WTC11 (cell line): ENCODE results near the gene GAB1. TPM values are rescaled to one million over a fixed set of nuclear protein-coding genes. Genes with fewer than 3 reads are reported as not detected.

ENCODE experiments used
- ATAC-seq: fragments of 200-7000 bp; cut with Tn5 transposase; 2 replicates; pipeline ENCODE4 v1.10.0; 2021; ENCODE audit warnings: mild to moderate bottlenecking, moderate library complexity
- CTCF ChIA-PET: fragments of 300-600 bp; sonication (Branson Sonifier 250); formaldehyde crosslinking; loops from one replicate; lab custom pipeline; 2021; ENCODE audit warnings: antibody characterized with exemption; lab: Charles Lee
- POLR2A ChIA-PET: fragments of 350-600 bp; sonication (Branson Sonifier 250); formaldehyde crosslinking; loops from one replicate; lab custom pipeline; 2021; ENCODE audit warnings: antibody characterized with exemption; lab: Charles Lee
- DNase-seq: peaks from one replicate; pipeline ENCODE4 v3.0.0; 2021; ENCODE audit warnings: low spot score
- H3K27ac Mint-ChIP-seq: 2 replicates; pipeline ENCODE4 v1.8.0; 2021; ENCODE audit warnings: mixed read lengths
- H3K27me3 Mint-ChIP-seq: 2 replicates; pipeline ENCODE4 v1.8.0; 2021; ENCODE audit warnings: low read depth, mild to moderate bottlenecking, moderate library complexity, mixed read lengths
- H3K36me3 Mint-ChIP-seq: 2 replicates; pipeline ENCODE4 v1.8.0; 2021; ENCODE audit warnings: mixed read lengths
- H3K4me1 Mint-ChIP-seq: 2 replicates; pipeline ENCODE4 v1.8.0; 2022; ENCODE audit warnings: mixed read lengths
- H3K4me3 Mint-ChIP-seq: 2 replicates; pipeline ENCODE4 v1.8.0; 2021; ENCODE audit warnings: mild to moderate bottlenecking, moderate library complexity, mixed read lengths
- H3K9me3 Mint-ChIP-seq: 2 replicates; pipeline ENCODE4 v1.8.0; 2021; ENCODE audit warnings: mixed read lengths
- CBFB ChIP-seq: sonication (generic); formaldehyde crosslinking; IDR thresholded peaks from 2 replicates; pipeline ENCODE4 v1.8.1; 2022; ENCODE audit warnings: mild to moderate bottlenecking, low read depth, missing genetic modification reagents
- E2F1 ChIP-seq: sonication (generic); formaldehyde crosslinking; IDR thresholded peaks from 2 replicates; pipeline ENCODE4 v1.8.0; 2022; ENCODE audit warnings: mild to moderate bottlenecking, missing genetic modification reagents
- FOXK1 ChIP-seq: sonication (generic); formaldehyde crosslinking; IDR thresholded peaks from 2 replicates; pipeline ENCODE4 v1.8.0; 2022; ENCODE audit warnings: mild to moderate bottlenecking, moderate library complexity, missing genetic modification reagents
- FOXP1 ChIP-seq: sonication (generic); formaldehyde crosslinking; IDR thresholded peaks from 2 replicates; pipeline ENCODE4 v1.8.0; 2022; ENCODE audit warnings: missing genetic modification reagents, mild to moderate bottlenecking, moderate library complexity, borderline replicate concordance
- NR2C2 ChIP-seq: sonication (generic); formaldehyde crosslinking; IDR thresholded peaks from 2 replicates; pipeline ENCODE4 v1.8.0; 2022; ENCODE audit warnings: mild to moderate bottlenecking, missing genetic modification reagents
- SP1 ChIP-seq: sonication (generic); formaldehyde crosslinking; conservative IDR thresholded peaks from 2 replicates; pipeline ENCODE4 v1.8.1; 2022; ENCODE audit warnings: missing genetic modification reagents
- TEAD1 ChIP-seq: sonication (generic); formaldehyde crosslinking; IDR thresholded peaks from 2 replicates; pipeline ENCODE4 v1.8.0; 2022; ENCODE audit warnings: mild to moderate bottlenecking, missing genetic modification reagents
- TEAD4 ChIP-seq: sonication (generic); formaldehyde crosslinking; IDR thresholded peaks from 2 replicates; pipeline ENCODE4 v1.8.0; 2022; ENCODE audit warnings: mild to moderate bottlenecking, missing genetic modification reagents
- ZNF396 ChIP-seq: fragments of 250-450 bp; sonication (Bioruptor Pico); IDR thresholded peaks from 2 replicates; pipeline ENCODE4 v1.8.0; 2021; ENCODE audit warnings: mild to moderate bottlenecking, moderate library complexity, borderline replicate concordance
- ZNF512 ChIP-seq: sonication (generic); formaldehyde crosslinking; IDR thresholded peaks from 2 replicates; pipeline ENCODE4 v1.8.1; 2022; ENCODE audit warnings: missing genetic modification reagents, borderline replicate concordance
- ZSCAN18 ChIP-seq: fragments of 250-450 bp; sonication (Bioruptor Pico); IDR thresholded peaks from 2 replicates; pipeline ENCODE4 v2.1.2; 2022; ENCODE audit warnings: mild to moderate bottlenecking, moderate library complexity
- total RNA-seq: library from RNA; stranded (reverse); gene quantifications from 3 replicates; pipeline ENCODE4 v1.2.3, GENCODE V29; 2021
- TF ChIP-seq, protein P1 (sequence below): fragments of 200-600 bp; IDR thresholded peaks from 2 replicates; pipeline ENCODE4 v1.8.0; 2022; ENCODE audit warnings: antibody characterized with exemption
- TF ChIP-seq, protein P2 (sequence below): sonication (generic); formaldehyde crosslinking; IDR thresholded peaks from 2 replicates; pipeline ENCODE4 v1.8.0; 2022; ENCODE audit warnings: mild to moderate bottlenecking, missing genetic modification reagents
- TF ChIP-seq, protein P3 (sequence below): sonication (generic); formaldehyde crosslinking; IDR thresholded peaks from 2 replicates; pipeline ENCODE4 v1.8.0; 2022; ENCODE audit warnings: missing genetic modification reagents

Gene GAB1
- total RNA-seq, 1 experiment from 2014 or later = 17.4 TPM

GRCh38 chr4:143482840-143483239 lies 146.2 kb downstream of the GAB1 start:
- no peak for TF ChIP-seq ZNF396 (CRISPR knock-in tag)
- TF ChIP-seq, protein P1, sequence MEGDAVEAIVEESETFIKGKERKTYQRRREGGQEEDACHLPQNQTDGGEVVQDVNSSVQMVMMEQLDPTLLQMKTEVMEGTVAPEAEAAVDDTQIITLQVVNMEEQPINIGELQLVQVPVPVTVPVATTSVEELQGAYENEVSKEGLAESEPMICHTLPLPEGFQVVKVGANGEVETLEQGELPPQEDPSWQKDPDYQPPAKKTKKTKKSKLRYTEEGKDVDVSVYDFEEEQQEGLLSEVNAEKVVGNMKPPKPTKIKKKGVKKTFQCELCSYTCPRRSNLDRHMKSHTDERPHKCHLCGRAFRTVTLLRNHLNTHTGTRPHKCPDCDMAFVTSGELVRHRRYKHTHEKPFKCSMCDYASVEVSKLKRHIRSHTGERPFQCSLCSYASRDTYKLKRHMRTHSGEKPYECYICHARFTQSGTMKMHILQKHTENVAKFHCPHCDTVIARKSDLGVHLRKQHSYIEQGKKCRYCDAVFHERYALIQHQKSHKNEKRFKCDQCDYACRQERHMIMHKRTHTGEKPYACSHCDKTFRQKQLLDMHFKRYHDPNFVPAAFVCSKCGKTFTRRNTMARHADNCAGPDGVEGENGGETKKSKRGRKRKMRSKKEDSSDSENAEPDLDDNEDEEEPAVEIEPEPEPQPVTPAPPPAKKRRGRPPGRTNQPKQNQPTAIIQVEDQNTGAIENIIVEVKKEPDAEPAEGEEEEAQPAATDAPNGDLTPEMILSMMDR = peak; percentile 27; the same call in 1 of the 2 replicates
- DNase-seq = no peak
- Mint-ChIP-seq H3K27me3 (no peaks in the 10 kb centered on the region), H3K4me1 (no peaks in the 10 kb centered on the region), H3K9me3 (no peaks in the 10 kb centered on the region), H3K27ac (no peak overlapping the region), H3K36me3 (no peaks in the 10 kb centered on the region), H3K4me3 (no peak overlapping the region)
- ChIA-PET POLR2A (no interaction called here), CTCF (no interaction called here)
- ATAC-seq = no peak

GRCh38 chr4:143486314-143486713 lies 149.6 kb downstream of the GAB1 start:
- no peaks in the 10 kb centered on the region for H3K4me1 Mint-ChIP-seq
- no peak overlapping the region for H3K27ac Mint-ChIP-seq
- ATAC-seq (no peak), DNase-seq (no peak)
- H3K27me3 Mint-ChIP-seq = no peaks in the 10 kb centered on the region
- ChIA-PET POLR2A (no interaction called here), CTCF (no interaction called here)
- TF ChIP-seq ZNF396 (CRISPR knock-in tag) (no peak), E2F1 (CRISPR knock-in tag) (no peak), CBFB (CRISPR knock-in tag) (no peak), FOXP1 (no peak), SP1 (no peak), NR2C2 (no peak), FOXK1 (CRISPR knock-in tag) (no peak), TEAD4 (CRISPR knock-in tag) (no peak), ZSCAN18 (CRISPR knock-in tag) (no peak), ZNF512 (CRISPR knock-in tag) (no peak), TEAD1 (CRISPR knock-in tag) (no peak)
- TF ChIP-seq, protein P2, sequence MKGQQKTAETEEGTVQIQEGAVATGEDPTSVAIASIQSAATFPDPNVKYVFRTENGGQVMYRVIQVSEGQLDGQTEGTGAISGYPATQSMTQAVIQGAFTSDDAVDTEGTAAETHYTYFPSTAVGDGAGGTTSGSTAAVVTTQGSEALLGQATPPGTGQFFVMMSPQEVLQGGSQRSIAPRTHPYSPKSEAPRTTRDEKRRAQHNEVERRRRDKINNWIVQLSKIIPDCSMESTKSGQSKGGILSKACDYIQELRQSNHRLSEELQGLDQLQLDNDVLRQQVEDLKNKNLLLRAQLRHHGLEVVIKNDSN = no peak
- TF ChIP-seq, protein P3, sequence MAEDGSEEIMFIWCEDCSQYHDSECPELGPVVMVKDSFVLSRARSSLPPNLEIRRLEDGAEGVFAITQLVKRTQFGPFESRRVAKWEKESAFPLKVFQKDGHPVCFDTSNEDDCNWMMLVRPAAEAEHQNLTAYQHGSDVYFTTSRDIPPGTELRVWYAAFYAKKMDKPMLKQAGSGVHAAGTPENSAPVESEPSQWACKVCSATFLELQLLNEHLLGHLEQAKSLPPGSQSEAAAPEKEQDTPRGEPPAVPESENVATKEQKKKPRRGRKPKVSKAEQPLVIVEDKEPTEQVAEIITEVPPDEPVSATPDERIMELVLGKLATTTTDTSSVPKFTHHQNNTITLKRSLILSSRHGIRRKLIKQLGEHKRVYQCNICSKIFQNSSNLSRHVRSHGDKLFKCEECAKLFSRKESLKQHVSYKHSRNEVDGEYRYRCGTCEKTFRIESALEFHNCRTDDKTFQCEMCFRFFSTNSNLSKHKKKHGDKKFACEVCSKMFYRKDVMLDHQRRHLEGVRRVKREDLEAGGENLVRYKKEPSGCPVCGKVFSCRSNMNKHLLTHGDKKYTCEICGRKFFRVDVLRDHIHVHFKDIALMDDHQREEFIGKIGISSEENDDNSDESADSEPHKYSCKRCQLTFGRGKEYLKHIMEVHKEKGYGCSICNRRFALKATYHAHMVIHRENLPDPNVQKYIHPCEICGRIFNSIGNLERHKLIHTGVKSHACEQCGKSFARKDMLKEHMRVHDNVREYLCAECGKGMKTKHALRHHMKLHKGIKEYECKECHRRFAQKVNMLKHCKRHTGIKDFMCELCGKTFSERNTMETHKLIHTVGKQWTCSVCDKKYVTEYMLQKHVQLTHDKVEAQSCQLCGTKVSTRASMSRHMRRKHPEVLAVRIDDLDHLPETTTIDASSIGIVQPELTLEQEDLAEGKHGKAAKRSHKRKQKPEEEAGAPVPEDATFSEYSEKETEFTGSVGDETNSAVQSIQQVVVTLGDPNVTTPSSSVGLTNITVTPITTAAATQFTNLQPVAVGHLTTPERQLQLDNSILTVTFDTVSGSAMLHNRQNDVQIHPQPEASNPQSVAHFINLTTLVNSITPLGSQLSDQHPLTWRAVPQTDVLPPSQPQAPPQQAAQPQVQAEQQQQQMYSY = no peak
- TF ChIP-seq, all 79 proteins: peak for 0
- H3K4me3 Mint-ChIP-seq = no peak overlapping the region
- no peaks in the 10 kb centered on the region for H3K36me3 Mint-ChIP-seq
- H3K9me3 Mint-ChIP-seq = no peaks in the 10 kb centered on the region
